K562 (cell line): ENCODE data around the gene TDG. TPM values are rescaled to one million over a fixed set of nuclear protein-coding genes. Genes with fewer than 3 reads are reported as not detected.
A peak's percentile ranks its signal among the peaks of the same experiment; 100 is the strongest.

Experiments used
- CBX2 ChIP-seq: fragments of 200-600 bp; sonication (generic); IDR thresholded peaks from one replicate; pipeline ENCODE4 v1.6.1; 2012; ENCODE audit warnings: mild to moderate bottlenecking, low read length, inconsistent platforms; ENCODE audit not compliant: insufficient read depth, poor library complexity, severe bottlenecking
- CREB1 ChIP-seq, 2 experiments: sonication (generic) in 1 of 2; formaldehyde crosslinking in 1 of 2; IDR thresholded peaks; 2 replicates each; pipeline versions ENCODE4 v1.6.1 to v1.8.0; 2012 to 2022; ENCODE audit warnings: inconsistent platforms in 1 of 2, mild to moderate bottlenecking in 1 of 2, missing genetic modification reagents in 1 of 2, moderate library complexity in 1 of 2
- DACH1 ChIP-seq: fragments of 450-650 bp; IDR thresholded peaks from 2 replicates; pipeline ENCODE4 v1.6.1; 2018; ENCODE audit not compliant: partially characterized antibody
- FIP1L1 ChIP-seq: fragments of 200-400 bp; formaldehyde crosslinking; IDR thresholded peaks from 2 replicates; pipeline ENCODE4 v1.6.1; 2018; ENCODE audit warnings: mild to moderate bottlenecking, low read depth, low read length; ENCODE audit not compliant: poor library complexity, severe bottlenecking
- FOXJ3 ChIP-seq: sonication (generic); formaldehyde crosslinking; IDR thresholded peaks from 2 replicates; pipeline ENCODE4 v1.4.0; 2020; ENCODE audit warnings: mild to moderate bottlenecking, missing genetic modification reagents
- L3MBTL2 ChIP-seq: fragments of 450-650 bp; IDR thresholded peaks from 2 replicates; pipeline ENCODE4 v1.6.1; 2016; ENCODE audit warnings: mild to moderate bottlenecking, moderate library complexity
- LCOR ChIP-seq: sonication (generic); formaldehyde crosslinking; IDR thresholded peaks from 2 replicates; pipeline ENCODE4 v1.8.0; 2022; ENCODE audit warnings: mild to moderate bottlenecking, missing genetic modification reagents
- MAZ ChIP-seq, 2 experiments: fragments of 450-650 bp in 1 of 2; sonication (generic) in 1 of 2; formaldehyde crosslinking; IDR thresholded peaks in 1 of 2; conservative IDR thresholded peaks in 1 of 2; 2 replicates each; pipeline versions ENCODE4 v1.4.0 to v1.5.0; 2020; ENCODE audit warnings: mild to moderate bottlenecking in 1 of 2, missing genetic modification reagents in 1 of 2
- MCM7 ChIP-seq, 2 experiments: fragments of 450-650 bp; IDR thresholded peaks; 2 replicates each; pipeline ENCODE4 v1.6.1; 2016 to 2018
- MYBL2 ChIP-seq, 2 experiments: fragments of 450-650 bp in 1 of 2; sonication (generic) in 1 of 2; formaldehyde crosslinking in 1 of 2; IDR thresholded peaks; 2 replicates each; pipeline versions ENCODE4 v1.6.1 to v1.8.1; 2017 to 2022; ENCODE audit warnings: borderline replicate concordance in 1 of 2, inconsistent platforms in 1 of 2, low read depth in 1 of 2, mild to moderate bottlenecking in 1 of 2, missing genetic modification reagents in 1 of 2, moderate library complexity in 1 of 2
- MYNN ChIP-seq, 2 experiments: sonication (generic); formaldehyde crosslinking in 1 of 2; IDR thresholded peaks; 2 replicates each; pipeline versions ENCODE4 v1.5.0 to v1.6.1; 2016 to 2020; ENCODE audit warnings: antibody characterized with exemption in 1 of 2, missing genetic modification reagents in 1 of 2
- NEUROD1 ChIP-seq: fragments of 150-350 bp; IDR thresholded peaks from 2 replicates; pipeline ENCODE4 v1.6.1; 2014; ENCODE audit warnings: borderline replicate concordance, low read length, low read depth; ENCODE audit not compliant: partially characterized antibody
- NR2C1 ChIP-seq, 2 experiments: fragments of 450-650 bp; IDR thresholded peaks; 2 replicates each; pipeline ENCODE4 v1.6.1; 2017; ENCODE audit warnings: mild to moderate bottlenecking in 2 of 2, antibody characterized with exemption in 1 of 2, inconsistent platforms in 1 of 2, missing compliant biosample characterization in 1 of 2, missing genetic modification characterization in 1 of 2
- RBFOX2 ChIP-seq: fragments of 200-400 bp; formaldehyde crosslinking; IDR thresholded peaks from 2 replicates; pipeline ENCODE4 v1.6.1; 2017; ENCODE audit warnings: low read depth, mild to moderate bottlenecking, low read length, moderate library complexity
- SIX5 ChIP-seq, 2 experiments: IDR thresholded peaks; 2 replicates each; pipeline ENCODE4 v1.6.1; 2011; ENCODE audit warnings: low read length in 2 of 2, borderline replicate concordance in 1 of 2, low read depth in 1 of 2, mild to moderate bottlenecking in 1 of 2, moderate library complexity in 1 of 2; ENCODE audit not compliant: insufficient read depth in 1 of 2
- SP1 ChIP-seq: sonication (generic); formaldehyde crosslinking; IDR thresholded peaks from 2 replicates; pipeline ENCODE4 v1.8.1; 2022; ENCODE audit warnings: mild to moderate bottlenecking, missing genetic modification reagents
- SRF ChIP-seq, 2 experiments: fragments of 250-450, 450-650 bp in 1 of 2; sonication (Bioruptor Pico) in 1 of 2; sonication (generic) in 1 of 2; formaldehyde crosslinking; IDR thresholded peaks; 2 replicates each; pipeline versions ENCODE4 v1.5.0 to v1.5.1; 2020 to 2022; ENCODE audit warnings: mild to moderate bottlenecking in 1 of 2, missing genetic modification reagents in 1 of 2
- STAT5B ChIP-seq: fragments of 250-450 bp; sonication (Bioruptor Pico); IDR thresholded peaks from 2 replicates; pipeline ENCODE4 v1.8.0; 2021; ENCODE audit warnings: mild to moderate bottlenecking, inconsistent platforms
- TAF9B ChIP-seq: fragments of 450-650 bp; IDR thresholded peaks from 2 replicates; pipeline ENCODE4 v1.6.1; 2018; ENCODE audit warnings: mild to moderate bottlenecking; ENCODE audit not compliant: partially characterized antibody
- XRCC3 ChIP-seq: fragments of 450-650 bp; IDR thresholded peaks from 2 replicates; pipeline ENCODE4 v1.6.1; 2017; ENCODE audit warnings: mild to moderate bottlenecking, moderate library complexity
- ZKSCAN1 ChIP-seq: fragments of 150-350 bp; IDR thresholded peaks from 2 replicates; pipeline ENCODE4 v1.6.1; 2016; ENCODE audit warnings: low read depth, low read length
- ZNF586 ChIP-seq: fragments of 450-650 bp; formaldehyde crosslinking; conservative IDR thresholded peaks from 2 replicates; pipeline ENCODE4 v1.4.0; 2020; ENCODE audit warnings: mild to moderate bottlenecking, moderate library complexity
- ZNF699 ChIP-seq: fragments of 250-450 bp; sonication (Bioruptor Pico); IDR thresholded peaks from 2 replicates; pipeline ENCODE4 v1.8.0; 2021; ENCODE audit warnings: mild to moderate bottlenecking, moderate library complexity; ENCODE audit not compliant: insufficient replicate concordance
- polyA plus RNA-seq, 8 experiments: library from polyadenylated mRNA; depleted of rRNA in 4 of 8; stranded (reverse) in 5 of 8; unstranded in 3 of 8; fragments of >200 nt; fragmentation: Nextera tagmentation in 2 of 8; fragmentation: Illumina TruSeq in 1 of 8; extraction: Ambion mirVana in 2 of 8; extraction: Trizol in 1 of 8; gene quantifications; 2 replicates each; pipeline versions ENCODE4 v1.2.1 to v1.2.3, GENCODE V29; 2011 to 2014; ENCODE audit warnings: inconsistent platforms in 1 of 8, missing spikeins in 1 of 8
- total RNA-seq, 7 experiments: library from RNA; depleted of rRNA in 6 of 7; stranded (reverse); fragments of >200 nt in 6 of 7; fragmentation: Illumina TruSeq in 2 of 7; extraction: Trizol in 2 of 7; gene quantifications; 2 replicates each; pipeline versions ENCODE4 v1.2.1 to v1.2.3, GENCODE V29; 2011 to 2021; ENCODE audit warnings: low replicate concordance in 1 of 7
- TF ChIP-seq, protein P1 (sequence below): fragments of 450-650 bp; formaldehyde crosslinking; IDR thresholded peaks from 2 replicates; pipeline ENCODE4 v1.4.0; 2022; ENCODE audit warnings: missing genetic modification characterization
- TF ChIP-seq, protein P2 (sequence below): sonication (generic); formaldehyde crosslinking; IDR thresholded peaks from 2 replicates; pipeline ENCODE4 v1.8.0; 2022; ENCODE audit warnings: missing genetic modification reagents, mild to moderate bottlenecking, moderate library complexity, borderline replicate concordance

The TDG gene
- total and polyA plus RNA-seq, 9 of the 15 experiments (the other 6 are each of a cell fraction or from before 2014, with no cell fraction given): 37.6 to 77.2 (median 64.0) TPM

DNA sequence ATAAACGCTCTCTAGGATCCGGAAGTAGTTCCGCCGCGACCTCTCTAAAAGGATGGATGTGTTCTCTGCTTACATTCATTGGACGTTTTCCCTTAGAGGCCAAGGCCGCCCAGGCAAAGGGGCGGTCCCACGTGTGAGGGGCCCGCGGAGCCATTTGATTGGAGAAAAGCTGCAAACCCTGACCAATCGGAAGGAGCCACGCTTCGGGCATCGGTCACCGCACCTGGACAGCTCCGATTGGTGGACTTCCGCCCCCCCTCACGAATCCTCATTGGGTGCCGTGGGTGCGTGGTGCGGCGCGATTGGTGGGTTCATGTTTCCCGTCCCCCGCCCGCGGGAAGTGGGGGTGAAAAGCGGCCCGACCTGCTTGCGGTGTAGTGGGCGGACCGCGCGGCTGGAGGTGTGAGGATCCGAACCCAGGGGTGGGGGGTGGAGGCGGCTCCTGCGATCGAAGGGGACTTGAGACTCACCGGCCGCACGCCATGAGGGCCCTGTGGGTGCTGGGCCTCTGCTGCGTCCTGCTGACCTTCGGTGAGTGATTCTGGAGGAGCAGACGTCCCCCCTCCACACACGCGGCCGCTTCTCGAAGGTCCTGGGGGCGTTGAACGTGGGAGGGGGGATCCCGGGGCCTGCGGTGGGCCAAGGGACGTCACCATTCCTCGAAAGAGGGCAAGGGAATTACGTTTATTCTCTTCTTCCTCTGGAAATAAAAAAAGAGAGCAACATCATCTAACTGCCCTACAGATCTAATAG lies 35.5 kb upstream of the TDG start, which contains the start of gene HSP90B1 (continued):
- TF ChIP-seq, protein P1, sequence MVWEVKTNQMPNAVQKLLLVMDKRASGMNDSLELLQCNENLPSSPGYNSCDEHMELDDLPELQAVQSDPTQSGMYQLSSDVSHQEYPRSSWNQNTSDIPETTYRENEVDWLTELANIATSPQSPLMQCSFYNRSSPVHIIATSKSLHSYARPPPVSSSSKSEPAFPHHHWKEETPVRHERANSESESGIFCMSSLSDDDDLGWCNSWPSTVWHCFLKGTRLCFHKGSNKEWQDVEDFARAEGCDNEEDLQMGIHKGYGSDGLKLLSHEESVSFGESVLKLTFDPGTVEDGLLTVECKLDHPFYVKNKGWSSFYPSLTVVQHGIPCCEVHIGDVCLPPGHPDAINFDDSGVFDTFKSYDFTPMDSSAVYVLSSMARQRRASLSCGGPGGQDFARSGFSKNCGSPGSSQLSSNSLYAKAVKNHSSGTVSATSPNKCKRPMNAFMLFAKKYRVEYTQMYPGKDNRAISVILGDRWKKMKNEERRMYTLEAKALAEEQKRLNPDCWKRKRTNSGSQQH (CRISPR knock-in tag): no peak
- peak; percentile 89 to 94 for TF ChIP-seq MAZ (CRISPR knock-in tag; conservative IDR thresholded peaks at IDR 0.05 in 1 of 2, IDR thresholded peaks at IDR 0.05 in 1 of 2)
- TF ChIP-seq, protein P2, sequence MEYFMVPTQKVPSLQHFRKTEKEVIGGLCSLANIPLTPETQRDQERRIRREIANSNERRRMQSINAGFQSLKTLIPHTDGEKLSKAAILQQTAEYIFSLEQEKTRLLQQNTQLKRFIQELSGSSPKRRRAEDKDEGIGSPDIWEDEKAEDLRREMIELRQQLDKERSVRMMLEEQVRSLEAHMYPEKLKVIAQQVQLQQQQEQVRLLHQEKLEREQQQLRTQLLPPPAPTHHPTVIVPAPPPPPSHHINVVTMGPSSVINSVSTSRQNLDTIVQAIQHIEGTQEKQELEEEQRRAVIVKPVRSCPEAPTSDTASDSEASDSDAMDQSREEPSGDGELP (CRISPR knock-in tag): peak; percentile 64; the same call in 1 of the 2 replicates
- peak; percentile 94 for TF ChIP-seq MYBL2 (IDR thresholded peaks at IDR 0.05; ENCODE audit: low read depth)
- TF ChIP-seq MYBL2 (CRISPR knock-in tag; IDR thresholded peaks at IDR 0.05; ENCODE audit: borderline replicate concordance): no peak; the same call in 1 of the 2 replicates
- peak; percentile 93 for TF ChIP-seq L3MBTL2
- no peak for TF ChIP-seq XRCC3
- peak; percentile 92 for TF ChIP-seq LCOR (CRISPR knock-in tag)
- TF ChIP-seq SP1 (CRISPR knock-in tag): peak; percentile 80
- TF ChIP-seq CBX2: no peak
- peak; percentile 80; the same call in 1 of the 2 replicates for TF ChIP-seq MYNN (IDR thresholded peaks at IDR 0.05)
- TF ChIP-seq MYNN (CRISPR knock-in tag; IDR thresholded peaks at IDR 0.05): no peak
- peak in 1 of 2 experiments; percentile 53; a peak in 1 of 4 replicates for TF ChIP-seq SRF (CRISPR knock-in tag; IDR thresholded peaks at IDR 0.05)
- no peak for TF ChIP-seq STAT5B
- peak; percentile 43 for TF ChIP-seq FIP1L1
- no peak for TF ChIP-seq MCM7 (IDR thresholded peaks at IDR 0.05)
- TF ChIP-seq RBFOX2: peak; percentile 100
- peak; percentile 98 for TF ChIP-seq NR2C1 (IDR thresholded peaks at IDR 0.05)
- peak; percentile 98 for TF ChIP-seq NR2C1 (tag; IDR thresholded peaks at IDR 0.05)
- no peak for TF ChIP-seq DACH1
- TF ChIP-seq ZNF699 (CRISPR knock-in tag): no peak
- no peak for TF ChIP-seq ZNF586 (CRISPR knock-in tag)
- TF ChIP-seq NEUROD1: peak; percentile 79
- 0 out of 2 replicates have a peak, but pooled peaks have one; percentile 70 for TF ChIP-seq FOXJ3
- TF ChIP-seq CREB1 (IDR thresholded peaks at IDR 0.05): peak; percentile 80; the same call in 1 of the 2 replicates
- peak; percentile 82 for TF ChIP-seq CREB1 (CRISPR knock-in tag; IDR thresholded peaks at IDR 0.05)
- 0 out of 2 replicates have a peak, but pooled peaks have one; percentile 16 for TF ChIP-seq ZKSCAN1
- TF ChIP-seq TAF9B: peak; percentile 73
- peak in 1 of 2 experiments; percentile 25; a peak in 1 of 4 replicates for TF ChIP-seq SIX5 (IDR thresholded peaks at IDR 0.05; ENCODE audit: borderline replicate concordance in 1 of 2, insufficient read depth in 1 of 2, low read depth in 1 of 2, low read length in 2 of 2)
